Pancreas (tissue), 10 donors: Measurements from ENCODE around the gene PLXDC2. TPM values are rescaled to one million over a fixed set of nuclear protein-coding genes. Genes with fewer than 3 reads are reported as not detected.

Experiments
- ATAC-seq, 4 donors: fragments of 200-7000 bp; cut with Tn5 transposase; one replicate each; pipeline versions ENCODE4 v1.8.0 to v1.9.1; 2020; ENCODE audit warnings: mild to moderate bottlenecking in 4 of 4, moderate library complexity in 4 of 4
- DNase-seq, 6 donors: peaks; one replicate each; pipeline ENCODE4 v3.0.0-alpha.2; 2020
- FAIRE-seq: peaks from 2 replicates; lab custom pipeline; 2012; peaks lifted over from hg19 to GRCh38; lab: Jason Lieb, UNC
- H3K27ac ChIP-seq, 4 donors: fragments of 200-600 bp; sonication (generic); 1 replicate in 3 of 4; 2 replicates in 1 of 4; pipeline versions ENCODE4 v1.5.0 to v1.8.0; 2020
- H3K27me3 ChIP-seq, 4 donors: fragments of 200-600 bp; one replicate each; pipeline ENCODE4 v1.8.0; 2021
- H3K36me3 ChIP-seq, 3 donors: fragments of 200-600 bp; sonication (generic) in 1 of 3; one replicate each; pipeline versions ENCODE4 v1.5.0 to v1.8.0; 2020 to 2021
- H3K4me1 ChIP-seq, 3 donors: fragments of 200-600 bp; one replicate each; pipeline ENCODE4 v1.8.0; 2021
- H3K4me3 ChIP-seq, 4 donors: fragments of 200-600 bp; sonication (generic) in 2 of 4; one replicate each; pipeline versions ENCODE4 v1.5.0 to v1.8.0; 2020 to 2021
- H3K9me3 ChIP-seq, 4 donors: fragments of 200-600 bp; one replicate each; pipeline ENCODE4 v1.8.0; 2021
- CTCF ChIP-seq, 4 donors: fragments of 200-600 bp; sonication (generic) in 3 of 4; IDR thresholded peaks; one replicate each; pipeline versions ENCODE4 v1.5.0 to v1.8.0; 2021; ENCODE audit warnings: antibody characterized with exemption in 4 of 4
- WGBS, 2 donors: extraction: QIAGEN DNeasy Blood & Tissue Kit; methylation state at CpG; one replicate each; pipeline ENCODE4 v1.1.7; 2013; 5-methylcytosine and 5-hydroxymethylcytosine counted together
- intact Hi-C, 3 donors: fragments of 100-400 bp; cut with DNase I; formaldehyde crosslinking; loops; one replicate each; pipeline versions ENCODE4 v1.11.1 to v1.14.2; 2022
- polyA plus RNA-seq, 2 donors: library from polyadenylated mRNA; stranded (reverse); fragments of 200-250 nt; gene quantifications; one replicate each; pipeline ENCODE4 v1.2.3, GENCODE V29; 2013
- total RNA-seq, 6 donors: library from RNA; stranded (reverse); fragmentation: NEBNext Ultra II Directional in 4 of 6; extraction: Animal tissue kit (Norgen Biotek cat#: 25700) in 4 of 6; gene quantifications; one replicate each; pipeline versions ENCODE4 v1.2.1 to v1.2.4, GENCODE V29; 2021 to 2023
- donor health status: healthy with polysubstance abuse.
- donor health status: DM: no; HTN: no; CAD: no; lungs with moderate emphysema.
- donor health status: DM: no; HTN: no; CAD: no.
- donor health status: control.
- donor health status: control.
- donor health status: Bipolar disorder and iron deficiency.
- donor health status: DM: yes; HTN: yes; CAD: no.
- donor health status: DM: no; HTN: no; CAD: no.
- donor health status: DM: no; HTN: no; CAD: no.
- donor health status: DM: yes; HTN: yes; CAD: no.

Gene PLXDC2
- total and polyA plus RNA-seq, 8 donors = 1.5 to 48.5 (median 4.3) TPM

DNA sequence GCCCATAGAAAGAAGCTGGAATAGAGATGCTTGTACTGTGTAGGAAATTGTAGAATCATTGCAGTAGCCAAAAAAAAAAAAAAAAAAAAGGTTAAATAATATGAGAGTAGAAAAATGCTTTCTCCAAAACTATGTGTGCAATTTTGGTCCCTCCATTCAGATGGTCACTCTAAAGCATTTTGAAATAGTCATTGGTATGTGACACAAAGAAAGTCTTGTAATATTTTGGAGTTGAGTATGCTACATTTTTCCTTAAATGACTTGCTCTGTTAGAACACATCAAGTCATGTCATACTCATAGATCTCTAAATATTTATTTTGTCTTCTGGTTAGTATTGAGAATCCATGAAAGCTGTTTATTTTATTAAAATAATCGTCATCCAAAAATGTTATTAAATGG lies 424.4 kb downstream of the PLXDC2 start:
- 44 to 60% methylated on average over 1 of the region's 1 CpG for WGBS, 2 donors
- no peaks in the 10 kb centered on the region for H3K4me1 ChIP-seq
- H3K4me3 ChIP-seq = no peak overlapping the region
- no peak for DNase-seq
- TF ChIP-seq CTCF (IDR thresholded peaks at IDR 0.05) = no peak
- no peaks in the 10 kb centered on the region for H3K9me3 ChIP-seq
- H3K36me3 ChIP-seq = no peaks in the 10 kb centered on the region
- no peaks in the 10 kb centered on the region for H3K27me3 ChIP-seq
- H3K27ac ChIP-seq = no peak overlapping the region
- ATAC-seq = no peak
- FAIRE-seq = no peak
- intact Hi-C loops = no loop called here

GRCh38 chr10:20247454-20247853 lies 431.2 kb downstream of the PLXDC2 start:
- ATAC-seq = no peak
- Histone ChIP-seq H3K36me3 (no peaks in the 10 kb centered on the region), H3K9me3 (no peaks in the 10 kb centered on the region), H3K4me3 (no peak overlapping the region), H3K27me3 (no peaks in the 10 kb centered on the region), H3K27ac (no peak overlapping the region), H3K4me1 (no peaks in the 10 kb centered on the region)
- no peak for FAIRE-seq
- WGBS, 2 donors = 66 to 72% methylated on average over 3 of the region's 3 CpGs
- no peak for TF ChIP-seq CTCF (IDR thresholded peaks at IDR 0.05)
- intact Hi-C loops = no loop called here
- DNase-seq = no peak

DNA sequence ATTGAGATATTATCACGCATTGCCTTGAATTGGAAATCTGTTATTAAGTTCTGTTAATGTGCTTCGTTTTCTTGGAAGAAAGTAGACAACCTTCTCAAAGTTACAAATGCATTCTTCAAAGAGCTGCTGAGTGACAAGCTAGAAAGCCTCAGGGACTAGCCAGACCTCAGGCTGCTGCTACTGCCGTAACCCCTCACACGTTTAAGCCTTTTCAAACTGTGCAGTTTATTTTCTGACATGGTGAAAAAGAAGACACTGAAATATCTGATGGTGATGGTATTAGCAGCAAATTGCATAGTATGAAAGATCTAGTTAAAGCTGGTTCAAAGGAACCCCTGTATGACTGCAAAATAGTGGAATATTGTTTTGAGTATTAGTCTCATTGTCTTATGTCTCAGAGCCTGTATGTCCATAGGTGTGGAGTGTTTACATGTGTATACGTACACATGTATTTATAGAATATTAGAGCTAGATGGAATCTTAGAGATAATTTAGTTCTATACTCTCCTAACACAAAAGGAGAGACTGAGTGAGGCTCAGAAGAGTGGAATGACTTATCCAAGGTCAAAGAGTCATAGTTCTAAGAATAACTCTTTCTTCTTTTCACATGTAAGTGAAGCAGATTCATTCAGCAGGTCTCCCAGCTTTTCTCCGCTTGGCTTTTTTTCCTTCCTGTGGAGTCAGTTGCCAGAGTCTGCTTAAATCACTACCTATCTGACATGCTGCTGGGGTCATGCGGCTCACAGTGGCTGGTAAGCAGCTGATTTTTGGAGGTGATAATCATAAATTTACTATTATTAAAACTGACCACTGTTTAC lies 431.9 kb downstream of the PLXDC2 start:
- no peak overlapping the region for H3K27ac ChIP-seq
- no peaks in the 10 kb centered on the region for H3K36me3 ChIP-seq
- intact Hi-C loops = no loop called here
- no peaks in the 10 kb centered on the region for H3K4me1 ChIP-seq
- no peaks in the 10 kb centered on the region for H3K27me3 ChIP-seq
- FAIRE-seq = no peak
- no peak for ATAC-seq
- TF ChIP-seq CTCF (IDR thresholded peaks at IDR 0.05) = no peak
- H3K9me3 ChIP-seq = no peaks in the 10 kb centered on the region
- no peak overlapping the region for H3K4me3 ChIP-seq
- DNase-seq = no peak
- WGBS, 2 donors = 66 to 68% methylated on average over 7 of the region's 7 CpGs

- TF ChIP-seq CTCF (IDR thresholded peaks at IDR 0.05) = no peak
- Histone ChIP-seq H3K4me3 (no peak overlapping the region), H3K36me3 (no peaks in the 10 kb centered on the region), H3K9me3 (no peaks in the 10 kb centered on the region), H3K27me3 (peaks cover 0 to 5% (median 0%) of the 10 kb centered on the region in 4 donors), H3K4me1 (no peaks in the 10 kb centered on the region), H3K27ac (no peak overlapping the region)
- 70 to 81% methylated on average over 3 of the region's 3 CpGs for WGBS, 2 donors
- ATAC-seq (no peak), DNase-seq (no peak), FAIRE-seq (no peak)
- intact Hi-C loops = no loop called here
These were observed 437.8 kb downstream of the PLXDC2 start for GRCh38 chr10:20254078-20254477.

DNA sequence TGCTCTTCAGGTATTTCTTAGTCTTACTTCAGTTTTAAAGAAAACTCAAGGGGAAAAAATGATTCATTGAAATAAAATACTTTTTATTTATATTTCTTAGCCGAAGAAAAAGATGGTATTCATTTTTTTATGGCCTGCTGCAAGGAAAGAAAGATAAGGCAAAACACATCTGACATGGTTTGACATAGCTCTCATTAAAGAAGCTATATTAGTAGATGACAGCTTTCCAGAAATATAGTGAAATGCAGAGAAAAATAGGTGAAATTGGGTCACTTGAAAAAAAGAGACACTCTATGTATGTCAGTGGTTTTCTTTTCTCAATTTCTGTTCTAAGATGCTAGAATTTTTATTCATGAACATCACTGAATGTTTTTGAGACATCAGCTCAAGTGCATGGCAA lies 438.3 kb downstream of the PLXDC2 start:
- DNase-seq (no peak), ATAC-seq (no peak), FAIRE-seq (no peak)
- Histone ChIP-seq H3K27me3 (peaks cover 0 to 5% (median 0%) of the 10 kb centered on the region in 4 donors), H3K9me3 (no peaks in the 10 kb centered on the region), H3K36me3 (no peaks in the 10 kb centered on the region), H3K4me1 (no peaks in the 10 kb centered on the region), H3K4me3 (no peak overlapping the region), H3K27ac (no peak overlapping the region)
- intact Hi-C loops = no loop called here
- 56 to 58% methylated on average over 1 of the region's 1 CpG for WGBS, 2 donors
- TF ChIP-seq CTCF (IDR thresholded peaks at IDR 0.05) = no peak
